Hepatocyte (in vitro differentiated cells): ENCODE results near the gene MOG.

Source experiments
- EZH2 ChIP-seq: fragments of 200-600 bp; sonication (generic); IDR thresholded peaks from 2 replicates; pipeline ENCODE4 v1.6.1; 2016; ENCODE audit warnings: antibody characterized with exemption, mild to moderate bottlenecking, borderline replicate concordance
- EZH2phosphoT487 ChIP-seq: fragments of 200-600 bp; sonication (generic); IDR thresholded peaks from one replicate; pipeline ENCODE4 v1.6.1; 2018; ENCODE audit warnings: antibody characterized with exemption, mild to moderate bottlenecking, low read depth, moderate library complexity; ENCODE audit not compliant: unreplicated experiment, severe bottlenecking
- TF ChIP-seq, protein P1 (sequence below): fragments of 200-600 bp; sonication (generic); IDR thresholded peaks from 2 replicates; pipeline ENCODE4 v1.5.1; 2016; ENCODE audit warnings: antibody characterized with exemption, mild to moderate bottlenecking; ENCODE audit not compliant: poor library complexity

DNA sequence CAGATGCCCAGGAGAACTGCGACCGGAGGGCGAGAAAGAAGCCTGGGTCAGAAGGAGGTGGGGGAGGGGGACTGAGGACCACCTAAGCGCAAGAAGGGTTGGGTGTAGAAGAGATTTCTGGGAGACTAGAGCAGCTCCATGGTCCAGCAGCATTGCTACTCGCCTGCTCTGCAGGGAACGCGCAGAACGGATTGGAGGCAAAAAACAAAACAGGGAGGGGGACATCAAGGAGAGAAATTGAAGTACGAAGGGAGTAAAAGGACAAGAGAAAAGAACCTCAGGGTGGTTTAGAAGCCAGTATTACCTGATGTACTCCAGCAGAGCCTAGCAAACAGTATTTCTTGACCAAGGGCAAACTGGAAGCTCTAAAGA, 23.4 kb upstream of the MOG start:
- TF ChIP-seq, protein P1, sequence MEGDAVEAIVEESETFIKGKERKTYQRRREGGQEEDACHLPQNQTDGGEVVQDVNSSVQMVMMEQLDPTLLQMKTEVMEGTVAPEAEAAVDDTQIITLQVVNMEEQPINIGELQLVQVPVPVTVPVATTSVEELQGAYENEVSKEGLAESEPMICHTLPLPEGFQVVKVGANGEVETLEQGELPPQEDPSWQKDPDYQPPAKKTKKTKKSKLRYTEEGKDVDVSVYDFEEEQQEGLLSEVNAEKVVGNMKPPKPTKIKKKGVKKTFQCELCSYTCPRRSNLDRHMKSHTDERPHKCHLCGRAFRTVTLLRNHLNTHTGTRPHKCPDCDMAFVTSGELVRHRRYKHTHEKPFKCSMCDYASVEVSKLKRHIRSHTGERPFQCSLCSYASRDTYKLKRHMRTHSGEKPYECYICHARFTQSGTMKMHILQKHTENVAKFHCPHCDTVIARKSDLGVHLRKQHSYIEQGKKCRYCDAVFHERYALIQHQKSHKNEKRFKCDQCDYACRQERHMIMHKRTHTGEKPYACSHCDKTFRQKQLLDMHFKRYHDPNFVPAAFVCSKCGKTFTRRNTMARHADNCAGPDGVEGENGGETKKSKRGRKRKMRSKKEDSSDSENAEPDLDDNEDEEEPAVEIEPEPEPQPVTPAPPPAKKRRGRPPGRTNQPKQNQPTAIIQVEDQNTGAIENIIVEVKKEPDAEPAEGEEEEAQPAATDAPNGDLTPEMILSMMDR, result no peak
- TF ChIP-seq EZH2 (no peak), EZH2phosphoT487 (no peak)
